K562 (cell line): ENCODE results near the gene ARL8A. TPM values are rescaled to one million over a fixed set of nuclear protein-coding genes. Genes with fewer than 3 reads are reported as not detected.
A peak's percentile ranks its signal among the peaks of the same experiment; 100 is the strongest.

ENCODE experiments used
- ARID1B ChIP-seq: fragments of 450-650 bp; IDR thresholded peaks from 2 replicates; pipeline ENCODE4 v1.6.1; 2016; ENCODE audit warnings: antibody characterized with exemption, mild to moderate bottlenecking, inconsistent platforms
- CLOCK ChIP-seq: fragments of 250-450 bp; sonication (Bioruptor Pico); IDR thresholded peaks from 2 replicates; pipeline ENCODE4 v1.4.0; 2020; ENCODE audit warnings: mild to moderate bottlenecking, moderate library complexity, borderline replicate concordance
- DACH1 ChIP-seq: fragments of 450-650 bp; IDR thresholded peaks from 2 replicates; pipeline ENCODE4 v1.6.1; 2018; ENCODE audit not compliant: partially characterized antibody
- GATAD2A ChIP-seq: fragments of 450-650 bp; IDR thresholded peaks from 2 replicates; pipeline ENCODE4 v1.6.1; 2017
- GTF2E2 ChIP-seq: fragments of 200-800 bp; sonication (Bioruptor generic); IDR thresholded peaks from 2 replicates; pipeline ENCODE4 v1.6.1; 2016; ENCODE audit warnings: missing genetic modification characterization, missing compliant biosample characterization
- HMBOX1 ChIP-seq: sonication (generic); IDR thresholded peaks from 2 replicates; pipeline ENCODE4 v1.6.1; 2016
- PHB ChIP-seq: fragments of 250-450 bp; sonication (Bioruptor Pico); IDR thresholded peaks from 2 replicates; pipeline ENCODE4 v1.5.0; 2021
- SAFB2 ChIP-seq: fragments of 200-400 bp; formaldehyde crosslinking; IDR thresholded peaks from 2 replicates; pipeline ENCODE4 v1.6.1; 2018; ENCODE audit warnings: borderline replicate concordance, low read length, low read depth, moderate library complexity; ENCODE audit not compliant: severe bottlenecking
- SMAD2 ChIP-seq: fragments of 150-350 bp; IDR thresholded peaks from 2 replicates; pipeline ENCODE4 v1.6.1; 2014; ENCODE audit warnings: low read depth, mild to moderate bottlenecking, low read length
- SP1 ChIP-seq: sonication (generic); formaldehyde crosslinking; IDR thresholded peaks from 2 replicates; pipeline ENCODE4 v1.8.1; 2022; ENCODE audit warnings: mild to moderate bottlenecking, missing genetic modification reagents
- TSC22D4 ChIP-seq: fragments of 450-650 bp; IDR thresholded peaks from 2 replicates; pipeline ENCODE4 v1.6.1; 2016; ENCODE audit warnings: missing genetic modification characterization, missing biosample characterization, control low read depth
- ZBED1 ChIP-seq: IDR thresholded peaks from 2 replicates; pipeline ENCODE4 v1.6.1; 2014
- ZNF232 ChIP-seq: sonication (generic); formaldehyde crosslinking; IDR thresholded peaks from 2 replicates; pipeline ENCODE4 v1.8.0; 2022; ENCODE audit warnings: mild to moderate bottlenecking, missing genetic modification reagents
- ZNF239 ChIP-seq: fragments of 250-450 bp; sonication (Bioruptor Pico); IDR thresholded peaks from 2 replicates; pipeline ENCODE4 v1.4.0; 2020; ENCODE audit warnings: mild to moderate bottlenecking
- ZNF253 ChIP-seq: fragments of 250-450 bp; sonication (Bioruptor Pico); conservative IDR thresholded peaks from 2 replicates; pipeline ENCODE4 v1.6.1; 2021; ENCODE audit warnings: mild to moderate bottlenecking
- ZNF274 ChIP-seq: IDR thresholded peaks from 2 replicates; pipeline ENCODE4 v1.6.1; 2011; ENCODE audit warnings: low read depth, mild to moderate bottlenecking, low read length, moderate library complexity, borderline replicate concordance
- ZNF324 ChIP-seq: fragments of 250-450 bp; sonication (Bioruptor Pico); IDR thresholded peaks from 2 replicates; pipeline ENCODE4 v1.4.0; 2020; ENCODE audit warnings: mild to moderate bottlenecking
- ZNF507 ChIP-seq: conservative IDR thresholded peaks from 2 replicates; pipeline ENCODE4 v1.6.1; 2017; ENCODE audit warnings: missing genetic modification characterization, missing compliant biosample characterization
- polyA plus RNA-seq, 8 experiments: library from polyadenylated mRNA; depleted of rRNA in 4 of 8; stranded (reverse) in 5 of 8; unstranded in 3 of 8; fragments of >200 nt; fragmentation: Nextera tagmentation in 2 of 8; fragmentation: Illumina TruSeq in 1 of 8; extraction: Ambion mirVana in 2 of 8; extraction: Trizol in 1 of 8; gene quantifications; 2 replicates each; pipeline versions ENCODE4 v1.2.1 to v1.2.3, GENCODE V29; 2011 to 2014; ENCODE audit warnings: inconsistent platforms in 1 of 8, missing spikeins in 1 of 8
- total RNA-seq, 7 experiments: library from RNA; depleted of rRNA in 6 of 7; stranded (reverse); fragments of >200 nt in 6 of 7; fragmentation: Illumina TruSeq in 2 of 7; extraction: Trizol in 2 of 7; gene quantifications; 2 replicates each; pipeline versions ENCODE4 v1.2.1 to v1.2.3, GENCODE V29; 2011 to 2021; ENCODE audit warnings: low replicate concordance in 1 of 7
- TF ChIP-seq, protein P1 (sequence below): sonication (generic); formaldehyde crosslinking; IDR thresholded peaks from 2 replicates; pipeline ENCODE4 v1.8.1; 2023; ENCODE audit warnings: mild to moderate bottlenecking, missing genetic modification reagents, moderate library complexity
- TF ChIP-seq, protein P2 (sequence below): fragments of 250-450 bp; sonication (Bioruptor Pico); IDR thresholded peaks from 2 replicates; pipeline ENCODE4 v1.8.0; 2022; ENCODE audit warnings: moderate library complexity, mild to moderate bottlenecking, inconsistent platforms
- TF ChIP-seq, protein P3 (sequence below): fragments of 250-450 bp; sonication (Bioruptor Pico); IDR thresholded peaks from 2 replicates; pipeline ENCODE4 v1.9.0; 2021; ENCODE audit warnings: mild to moderate bottlenecking, inconsistent platforms
- TF ChIP-seq, protein P4 (sequence below): fragments of 450-650 bp; formaldehyde crosslinking; IDR thresholded peaks from 2 replicates; pipeline ENCODE4 v1.4.0; 2022; ENCODE audit warnings: mild to moderate bottlenecking, moderate library complexity

The ARL8A gene
- total and polyA plus RNA-seq, 9 of the 15 experiments (the other 6 are each of a cell fraction or from before 2014, with no cell fraction given) = 0.17 to 27.3 (median 15.6) TPM

- TF ChIP-seq, protein P1, sequence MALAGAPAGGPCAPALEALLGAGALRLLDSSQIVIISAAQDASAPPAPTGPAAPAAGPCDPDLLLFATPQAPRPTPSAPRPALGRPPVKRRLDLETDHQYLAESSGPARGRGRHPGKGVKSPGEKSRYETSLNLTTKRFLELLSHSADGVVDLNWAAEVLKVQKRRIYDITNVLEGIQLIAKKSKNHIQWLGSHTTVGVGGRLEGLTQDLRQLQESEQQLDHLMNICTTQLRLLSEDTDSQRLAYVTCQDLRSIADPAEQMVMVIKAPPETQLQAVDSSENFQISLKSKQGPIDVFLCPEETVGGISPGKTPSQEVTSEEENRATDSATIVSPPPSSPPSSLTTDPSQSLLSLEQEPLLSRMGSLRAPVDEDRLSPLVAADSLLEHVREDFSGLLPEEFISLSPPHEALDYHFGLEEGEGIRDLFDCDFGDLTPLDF = no peak
- TF ChIP-seq PHB (0 out of 2 replicates have a peak, but pooled peaks have one; percentile 34), ZNF232 (CRISPR knock-in tag) (no peak), SAFB2 (no peak), SP1 (CRISPR knock-in tag) (no peak), ZNF274 (no peak), ZNF507 (tag) (no peak), DACH1 (peak; percentile 36), ARID1B (no peak; the same call in 1 of the 2 replicates), TSC22D4 (tag) (no peak), GATAD2A (no peak), HMBOX1 (no peak), ZNF324 (CRISPR knock-in tag) (no peak), ZNF253 (CRISPR knock-in tag) (0 out of 2 replicates have a peak, but pooled peaks have one; percentile 20), GTF2E2 (no peak), ZNF239 (CRISPR knock-in tag) (no peak), CLOCK (CRISPR knock-in tag) (no peak), SMAD2 (no peak), ZBED1 (no peak)
- TF ChIP-seq, protein P2, sequence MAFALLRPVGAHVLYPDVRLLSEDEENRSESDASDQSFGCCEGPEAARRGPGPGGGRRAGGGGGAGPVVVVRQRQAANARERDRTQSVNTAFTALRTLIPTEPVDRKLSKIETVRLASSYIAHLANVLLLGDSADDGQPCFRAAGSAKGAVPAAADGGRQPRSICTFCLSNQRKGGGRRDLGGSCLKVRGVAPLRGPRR (CRISPR knock-in tag) = peak; percentile 72; the same call in 1 of the 2 replicates
- TF ChIP-seq, protein P3, sequence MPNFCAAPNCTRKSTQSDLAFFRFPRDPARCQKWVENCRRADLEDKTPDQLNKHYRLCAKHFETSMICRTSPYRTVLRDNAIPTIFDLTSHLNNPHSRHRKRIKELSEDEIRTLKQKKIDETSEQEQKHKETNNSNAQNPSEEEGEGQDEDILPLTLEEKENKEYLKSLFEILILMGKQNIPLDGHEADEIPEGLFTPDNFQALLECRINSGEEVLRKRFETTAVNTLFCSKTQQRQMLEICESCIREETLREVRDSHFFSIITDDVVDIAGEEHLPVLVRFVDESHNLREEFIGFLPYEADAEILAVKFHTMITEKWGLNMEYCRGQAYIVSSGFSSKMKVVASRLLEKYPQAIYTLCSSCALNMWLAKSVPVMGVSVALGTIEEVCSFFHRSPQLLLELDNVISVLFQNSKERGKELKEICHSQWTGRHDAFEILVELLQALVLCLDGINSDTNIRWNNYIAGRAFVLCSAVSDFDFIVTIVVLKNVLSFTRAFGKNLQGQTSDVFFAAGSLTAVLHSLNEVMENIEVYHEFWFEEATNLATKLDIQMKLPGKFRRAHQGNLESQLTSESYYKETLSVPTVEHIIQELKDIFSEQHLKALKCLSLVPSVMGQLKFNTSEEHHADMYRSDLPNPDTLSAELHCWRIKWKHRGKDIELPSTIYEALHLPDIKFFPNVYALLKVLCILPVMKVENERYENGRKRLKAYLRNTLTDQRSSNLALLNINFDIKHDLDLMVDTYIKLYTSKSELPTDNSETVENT = peak; percentile 48; the same call in 1 of the 2 replicates
- TF ChIP-seq, protein P4, sequence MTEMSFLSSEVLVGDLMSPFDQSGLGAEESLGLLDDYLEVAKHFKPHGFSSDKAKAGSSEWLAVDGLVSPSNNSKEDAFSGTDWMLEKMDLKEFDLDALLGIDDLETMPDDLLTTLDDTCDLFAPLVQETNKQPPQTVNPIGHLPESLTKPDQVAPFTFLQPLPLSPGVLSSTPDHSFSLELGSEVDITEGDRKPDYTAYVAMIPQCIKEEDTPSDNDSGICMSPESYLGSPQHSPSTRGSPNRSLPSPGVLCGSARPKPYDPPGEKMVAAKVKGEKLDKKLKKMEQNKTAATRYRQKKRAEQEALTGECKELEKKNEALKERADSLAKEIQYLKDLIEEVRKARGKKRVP (CRISPR knock-in tag) = 0 out of 2 replicates have a peak, but pooled peaks have one; percentile 6
Observed at GRCh38 chr1:202160377-202160940, 15.9 kb upstream of the ARL8A start, which contains the start of gene PTPN7 (continued).
